Measurements from ENCODE around the gene ANK3.

ANK3 gene

DNA sequence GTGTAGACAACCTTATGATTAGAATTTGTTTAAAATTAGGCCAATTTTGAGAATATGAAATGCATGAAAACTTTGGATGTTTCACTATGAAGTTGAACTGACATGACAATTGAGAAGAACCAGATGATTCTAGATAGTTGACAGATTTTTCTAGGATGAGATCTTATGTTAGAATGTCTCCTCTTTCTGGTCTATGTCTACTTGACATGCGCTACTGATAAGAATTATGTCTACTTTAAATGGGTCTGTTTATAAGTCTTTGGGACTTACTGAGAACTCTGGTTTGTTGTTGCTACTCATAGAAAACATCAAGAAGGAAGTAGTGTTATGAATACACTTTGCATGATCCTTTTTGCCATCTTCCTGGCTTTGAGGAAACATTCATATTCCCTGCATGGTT lies 255.1 kb downstream of the ANK3 start:
- DNase-seq = no peak

DNA sequence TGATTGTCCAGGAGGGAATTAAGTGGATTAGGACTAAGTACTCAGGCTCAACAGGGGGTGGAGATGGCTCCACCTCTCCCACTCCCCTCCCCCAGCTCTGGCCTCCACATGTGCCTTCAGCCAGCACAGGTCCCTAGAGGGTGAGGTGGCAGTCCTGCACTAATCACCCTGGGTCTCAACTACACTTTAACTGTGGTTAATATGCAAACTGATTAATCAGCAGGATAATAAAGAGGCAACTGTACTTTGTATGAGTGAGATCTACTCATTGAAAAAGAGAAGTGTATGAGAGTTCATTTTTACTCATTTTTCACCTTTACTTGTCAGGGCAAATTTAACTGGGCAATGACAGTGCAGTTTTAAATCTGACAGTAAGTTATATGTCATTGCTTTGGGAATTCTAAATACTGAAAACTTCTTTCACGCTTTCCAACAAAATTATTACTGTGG lies 259.5 kb downstream of the ANK3 start:
- no peak for DNase-seq

DNA sequence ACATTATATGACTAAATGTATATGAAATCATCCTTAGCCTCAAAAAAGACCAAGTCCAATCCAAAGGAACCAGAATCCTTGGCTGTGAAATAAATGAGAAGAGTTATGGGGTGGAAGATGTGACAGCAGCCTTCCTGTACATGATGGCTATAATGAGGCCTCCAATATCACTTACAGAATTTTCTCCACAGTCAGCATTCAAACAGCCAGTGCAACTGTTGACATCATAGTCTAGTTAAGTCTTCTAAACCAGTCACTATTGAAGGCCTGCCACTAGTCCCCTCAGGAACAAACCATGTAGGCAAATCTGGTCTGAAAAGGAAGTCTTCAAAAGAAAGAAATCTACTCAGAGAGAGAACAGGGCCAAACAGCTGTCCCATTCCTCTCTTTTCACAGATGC lies 263.8 kb downstream of the ANK3 start:
- DNase-seq = no peak

DNA sequence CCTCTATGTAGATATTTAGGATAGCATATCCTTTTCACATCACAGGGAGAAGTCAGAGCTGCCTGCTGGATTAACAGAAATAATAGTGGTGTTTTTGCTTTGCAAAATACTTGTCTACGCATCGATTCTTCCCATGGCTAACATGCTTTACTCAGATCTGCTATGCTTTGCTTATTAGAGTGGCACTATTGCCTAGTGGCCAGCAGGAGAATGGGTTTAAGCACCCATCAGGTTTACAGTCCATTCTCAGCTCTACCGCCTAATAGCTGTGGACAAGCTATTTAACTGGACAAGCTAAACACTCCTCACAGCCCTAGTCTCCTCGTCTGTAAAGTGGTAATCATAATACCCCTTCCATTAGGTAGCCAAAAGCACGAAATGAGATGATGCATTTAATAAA lies 265.1 kb downstream of the ANK3 start:
- DNase-seq = no peak

DNA sequence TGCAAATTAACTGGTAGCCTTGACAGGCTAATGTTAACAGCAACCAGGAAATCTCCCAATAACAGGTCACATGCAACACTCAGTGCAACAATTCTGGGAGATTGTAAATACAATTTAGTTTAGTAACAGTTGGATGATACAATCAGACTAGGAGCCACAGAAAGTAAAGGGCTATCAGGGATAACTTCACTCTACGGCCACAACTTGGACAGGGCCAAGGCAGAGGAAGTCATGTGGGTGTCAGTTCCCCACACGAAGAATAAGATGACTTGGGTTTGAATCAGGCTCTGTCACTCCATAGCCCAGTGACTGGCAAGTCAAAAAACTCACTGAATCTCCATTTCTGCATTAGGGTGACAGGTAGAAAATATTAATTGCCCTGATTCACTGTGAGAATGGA lies 266.0 kb downstream of the ANK3 start:
- DNase-seq = no peak

DNA sequence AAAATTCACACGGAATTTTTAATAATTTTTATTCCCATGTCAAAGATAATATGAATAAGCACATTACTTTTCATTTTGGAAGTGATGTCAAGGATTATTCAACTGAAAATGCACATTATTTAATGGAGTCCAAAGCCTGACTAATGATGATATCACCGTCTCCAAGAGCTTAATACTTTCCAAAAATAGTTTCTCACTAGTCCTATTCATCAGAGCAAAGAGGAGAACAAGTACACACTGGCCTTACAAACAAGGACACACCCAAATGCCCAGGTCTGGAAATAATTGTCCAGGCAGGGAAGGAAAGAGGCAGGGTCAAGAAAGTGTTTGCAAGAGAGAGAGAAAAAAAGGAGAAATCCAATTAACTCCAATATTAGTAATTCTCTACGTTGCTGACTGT lies 266.5 kb downstream of the ANK3 start:
- no peak for DNase-seq

DNA sequence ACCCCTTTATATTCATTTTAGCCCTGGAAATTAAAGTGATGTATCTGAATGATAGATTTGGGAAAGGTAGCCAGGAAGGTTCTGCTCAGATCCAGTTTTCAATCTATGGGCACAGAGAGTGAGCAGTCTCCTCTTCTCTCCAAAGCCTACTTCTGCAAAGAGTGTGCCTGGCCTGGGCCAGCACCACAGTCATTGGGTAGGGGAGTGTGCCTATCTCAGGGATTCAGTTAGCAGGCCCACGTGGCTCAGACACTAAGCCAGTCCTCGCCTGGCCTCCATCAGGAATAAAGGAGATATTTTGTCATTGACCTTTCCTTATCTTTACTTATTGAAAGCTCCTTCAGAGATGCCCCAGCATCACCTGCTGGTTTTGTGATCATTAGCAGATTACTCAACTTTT lies 267.5 kb downstream of the ANK3 start:
- no peak for DNase-seq

DNA sequence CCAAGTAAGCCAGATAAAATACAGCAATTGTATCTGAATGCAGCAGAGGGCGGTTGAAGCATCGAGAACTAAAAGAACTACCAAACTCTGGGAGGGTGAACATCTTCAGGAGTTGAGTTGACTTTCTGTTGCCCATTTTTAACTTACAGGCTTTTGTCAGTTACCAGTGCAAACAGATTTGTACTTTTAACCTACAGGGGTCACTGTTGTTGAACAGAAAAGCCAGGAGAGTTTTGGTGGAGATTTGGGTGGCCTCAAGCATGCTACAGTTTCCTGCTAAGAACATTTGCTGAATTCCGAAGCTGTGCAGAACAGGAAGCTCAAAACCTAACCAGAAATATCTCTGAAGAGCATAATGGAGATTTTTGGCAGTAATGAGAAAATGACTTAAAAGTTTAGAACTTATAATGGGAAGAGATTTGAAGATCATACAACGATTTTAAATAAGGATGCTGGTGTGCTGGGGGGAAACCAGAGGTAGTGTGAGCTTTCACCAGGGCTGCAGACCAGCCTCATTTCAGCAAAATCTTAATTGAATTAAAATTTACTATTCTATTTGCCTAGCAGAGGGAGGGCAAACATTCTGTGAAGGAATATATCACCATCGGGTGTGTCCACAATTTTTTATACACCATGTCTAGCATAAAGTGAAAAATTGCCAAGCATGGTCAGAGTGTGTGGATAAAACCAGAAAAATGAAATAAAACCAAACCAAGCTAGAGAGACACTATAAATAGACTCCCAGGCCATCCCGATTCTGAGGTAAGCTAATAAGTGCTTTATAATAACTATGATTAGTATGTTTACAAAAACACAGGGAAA lies 274.7 kb downstream of the ANK3 start:
- peak in 1 of 2 experiments; percentile 24 for DNase-seq

DNA sequence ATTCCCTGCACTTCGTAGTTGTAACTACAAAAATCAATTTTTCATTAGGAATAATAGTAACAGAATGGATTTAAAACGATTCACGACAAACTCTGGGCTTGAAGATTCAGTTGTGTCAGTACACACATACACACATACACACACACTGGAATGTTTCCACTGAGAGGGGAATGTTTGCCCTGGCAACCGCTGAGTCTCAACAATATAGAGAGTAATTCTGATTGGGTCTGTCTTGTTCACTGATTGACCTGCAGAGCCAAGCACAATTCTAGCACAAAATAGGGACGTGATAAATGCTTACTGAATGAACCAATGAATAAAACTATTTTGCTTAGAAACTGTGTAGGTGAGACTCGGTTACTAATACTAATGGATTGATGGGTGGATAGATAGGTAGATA lies 278.9 kb downstream of the ANK3 start:
- DNase-seq = no peak

DNA sequence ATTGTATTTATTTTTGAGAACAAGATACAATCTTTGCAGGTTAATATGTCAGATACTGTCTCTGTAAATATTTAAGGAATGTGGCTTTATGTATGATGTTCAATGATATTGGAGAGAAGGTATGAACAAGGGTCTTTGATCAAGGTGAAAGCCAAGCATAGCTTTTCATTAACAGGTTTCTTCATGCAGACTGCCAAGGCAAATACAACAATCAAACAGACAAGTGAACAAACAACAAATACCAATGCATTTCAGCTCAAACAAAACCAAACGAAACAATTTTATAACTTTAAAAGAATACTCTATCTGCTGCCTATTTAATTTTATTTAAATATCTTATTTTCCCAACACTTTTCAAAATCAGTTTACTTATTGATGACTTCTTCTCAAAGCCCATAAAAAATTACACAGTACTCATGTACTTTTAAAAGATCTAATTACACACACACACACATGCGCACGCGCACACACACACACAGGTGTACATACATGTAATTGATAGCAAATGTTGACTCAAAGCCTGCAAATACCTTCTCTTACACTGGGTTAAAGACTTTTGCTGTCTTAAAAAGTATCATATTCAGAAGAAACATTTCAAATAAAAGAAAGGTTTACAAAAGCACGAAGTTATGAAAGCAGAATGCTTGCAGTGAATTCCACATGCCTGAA lies 282.2 kb downstream of the ANK3 start:
- DNase-seq = no peak

DNA sequence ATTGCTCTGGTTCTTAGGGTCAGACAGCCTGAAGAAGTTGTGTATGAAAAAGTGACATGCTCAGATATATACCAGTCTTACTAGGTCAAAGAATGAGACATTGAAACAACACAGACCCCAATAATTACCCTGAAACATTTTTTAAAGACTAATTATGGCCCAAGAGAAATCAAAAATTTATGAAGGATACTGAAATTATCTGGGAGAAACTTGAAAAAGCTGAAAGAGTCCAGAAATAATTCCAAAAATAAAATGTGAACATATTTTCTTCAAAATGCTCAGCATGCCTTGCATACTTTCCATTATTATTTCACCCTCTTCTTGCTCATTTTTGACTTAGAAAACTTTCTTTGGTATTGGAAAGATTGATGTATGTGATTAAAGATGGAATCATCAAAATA lies 284.4 kb downstream of the ANK3 start:
- DNase-seq = no peak

DNA sequence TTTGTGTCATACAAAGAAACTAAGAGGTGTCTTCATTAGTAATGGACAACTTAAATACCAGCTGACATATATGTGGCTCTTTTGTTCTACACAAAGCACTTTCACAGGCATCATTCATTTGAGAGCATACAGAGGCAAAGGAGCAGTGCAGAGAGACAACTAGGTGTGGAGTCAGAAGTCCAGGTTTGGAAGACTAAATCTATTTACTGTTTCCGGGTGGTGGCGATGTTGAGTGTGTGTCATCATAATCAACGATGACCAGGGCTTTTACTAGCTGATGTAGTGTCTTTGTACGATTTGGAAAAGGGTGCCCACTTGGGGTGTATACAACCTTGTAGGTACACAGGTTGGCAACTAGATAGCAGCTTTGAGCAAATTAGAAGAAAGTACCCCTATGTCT lies 287.9 kb downstream of the ANK3 start:
- DNase-seq = no peak

DNA sequence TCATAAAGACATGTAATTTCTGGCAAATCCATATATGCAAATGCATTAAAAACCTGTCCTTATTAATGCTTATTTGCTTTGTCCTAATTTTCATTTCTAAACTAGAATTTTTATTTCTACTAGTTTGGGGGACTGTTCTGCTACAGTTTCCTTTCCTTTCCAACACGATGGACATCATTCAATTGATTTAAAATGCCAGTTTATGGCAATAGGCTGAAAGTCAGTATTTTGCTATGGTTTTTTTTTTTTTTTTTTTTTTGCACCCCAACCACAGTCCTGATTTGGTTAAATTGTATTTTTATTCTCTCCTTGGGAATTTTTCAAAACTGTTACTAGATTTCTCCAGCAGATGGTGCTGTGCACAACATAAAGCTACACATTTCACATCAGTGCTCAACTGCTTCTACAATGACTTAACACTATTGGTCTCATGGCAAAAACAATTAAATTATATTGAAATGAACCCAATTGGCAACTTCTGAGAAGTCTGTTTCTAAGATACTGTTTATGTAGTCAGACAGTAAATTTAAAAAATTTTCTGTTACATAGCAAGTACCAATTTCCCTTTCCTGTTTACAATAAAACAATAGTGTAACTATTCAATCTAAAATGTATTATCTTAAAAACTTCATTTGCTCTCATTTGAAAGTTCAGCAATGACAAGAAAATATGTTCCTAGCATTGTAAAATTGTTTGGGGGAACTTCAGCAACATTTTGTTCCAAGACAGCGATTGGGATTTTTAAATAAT lies 289.5 kb downstream of the ANK3 start:
- peak in 1 of 2 experiments; percentile 40 for DNase-seq

DNA sequence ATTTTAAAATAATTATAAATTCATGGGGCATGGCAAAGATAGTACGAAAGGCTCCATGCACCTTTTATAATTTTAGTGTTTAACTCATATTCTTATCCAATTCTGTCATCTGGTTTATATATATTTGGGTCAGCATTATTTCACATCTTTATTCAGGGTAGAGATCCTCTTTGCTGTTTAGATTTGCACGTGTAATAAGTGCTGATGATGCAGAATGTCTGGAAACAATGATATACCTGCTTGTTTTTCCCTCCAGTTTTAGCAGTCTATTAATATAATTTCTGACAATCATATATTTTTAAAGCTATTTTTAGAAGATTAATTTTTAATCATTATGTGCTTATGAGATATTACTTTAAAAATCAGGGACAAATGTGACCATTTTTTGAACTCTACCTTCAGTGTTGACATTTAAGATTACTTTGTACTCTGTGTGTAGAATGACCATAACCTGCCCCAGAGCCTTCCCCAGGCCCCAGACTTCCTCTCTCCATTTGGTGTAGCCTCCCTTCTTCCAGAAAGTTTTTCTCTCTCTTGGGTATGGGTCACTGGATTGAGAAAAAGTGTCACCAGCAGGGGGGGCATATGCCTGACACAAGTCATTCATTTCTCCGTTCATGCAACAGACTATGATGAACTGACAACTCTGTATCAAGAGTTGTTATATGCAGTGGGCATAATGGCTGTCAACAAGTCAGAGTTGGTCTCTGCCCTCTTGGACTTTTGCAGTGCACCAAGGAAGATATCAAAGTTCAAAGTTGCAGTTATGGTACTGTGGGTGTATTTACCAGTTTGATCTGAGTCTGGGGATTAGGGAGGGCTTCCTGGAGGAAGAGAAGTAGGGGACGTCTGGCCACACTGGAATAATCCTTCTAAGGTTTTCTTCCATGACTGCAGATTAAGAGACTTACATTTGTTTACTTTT lies 290.7 kb downstream of the ANK3 start:
- DNase-seq = no peak

DNA sequence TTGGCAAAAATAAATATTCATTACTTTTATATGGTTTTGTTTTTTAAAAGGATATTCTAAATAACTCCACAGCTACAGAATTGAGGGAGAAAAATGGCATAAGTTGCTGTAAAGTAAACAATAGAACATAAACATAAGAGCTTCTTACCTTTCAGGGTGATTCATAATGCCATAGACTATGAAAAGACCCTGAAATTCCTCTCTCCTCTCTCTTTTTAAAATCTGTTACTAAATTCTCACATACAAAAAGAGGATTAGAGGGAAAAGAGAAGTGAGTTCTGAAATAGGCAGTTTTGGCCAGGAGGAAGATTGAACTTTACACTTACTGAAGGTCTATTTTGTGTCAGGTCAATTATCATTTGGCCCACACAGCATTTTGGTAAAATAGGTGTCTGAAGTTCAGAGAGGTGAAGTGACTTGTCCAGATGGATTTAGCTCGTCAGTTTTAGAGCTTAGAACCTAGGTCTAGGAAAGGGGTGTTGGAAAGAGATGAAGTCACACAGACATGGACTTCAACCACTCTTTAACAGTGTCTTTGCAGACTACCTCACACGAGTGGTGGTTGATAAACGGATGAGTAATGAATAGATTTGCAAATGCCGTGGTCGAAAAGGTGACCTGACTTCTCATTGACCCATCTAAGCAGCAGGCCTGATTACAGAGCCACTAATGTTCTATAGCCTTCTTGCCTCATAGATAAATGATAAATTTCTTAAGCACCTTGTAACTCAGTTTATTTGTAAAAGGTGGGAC lies 292.7 kb downstream of the ANK3 start:
- no peak for DNase-seq

DNA sequence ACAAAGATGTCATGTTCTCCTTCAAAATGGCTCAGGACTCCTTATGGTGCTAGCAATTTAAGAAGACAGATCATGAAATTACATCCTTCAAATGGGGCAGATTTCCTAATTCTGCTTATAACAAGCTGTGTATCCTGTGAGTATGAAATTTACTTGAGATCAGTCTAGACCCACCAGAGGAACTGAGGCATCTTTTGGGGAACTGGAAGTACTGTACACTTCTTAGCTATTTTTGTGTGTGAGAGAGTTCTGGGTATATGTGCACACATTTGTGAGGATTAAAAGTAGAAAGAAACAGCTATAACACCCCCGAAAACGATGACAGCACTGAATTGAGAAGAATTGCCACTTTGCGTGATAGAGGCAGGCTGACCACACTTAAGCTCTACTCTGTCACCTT lies 296.4 kb downstream of the ANK3 start:
- DNase-seq = no peak

DNA sequence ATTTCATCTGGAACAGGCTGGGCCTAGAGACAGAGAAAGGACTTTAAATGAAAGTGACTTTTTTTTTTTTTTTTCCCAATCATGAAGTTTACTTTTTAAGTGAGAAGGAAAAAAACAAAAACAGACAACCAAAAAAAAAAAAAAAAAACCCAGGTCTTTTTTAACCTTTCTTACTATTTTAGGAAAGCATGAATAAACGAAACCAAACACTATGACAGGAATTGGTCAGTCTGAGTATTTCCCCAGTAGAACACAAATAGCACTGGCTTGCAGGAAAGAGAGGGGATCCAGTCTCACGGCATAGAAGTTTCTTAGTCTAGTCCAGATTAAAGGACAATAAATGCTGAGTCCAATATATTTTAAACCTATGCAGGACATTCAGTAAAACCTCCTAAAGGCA lies 302.8 kb downstream of the ANK3 start:
- DNase-seq = no peak

DNA sequence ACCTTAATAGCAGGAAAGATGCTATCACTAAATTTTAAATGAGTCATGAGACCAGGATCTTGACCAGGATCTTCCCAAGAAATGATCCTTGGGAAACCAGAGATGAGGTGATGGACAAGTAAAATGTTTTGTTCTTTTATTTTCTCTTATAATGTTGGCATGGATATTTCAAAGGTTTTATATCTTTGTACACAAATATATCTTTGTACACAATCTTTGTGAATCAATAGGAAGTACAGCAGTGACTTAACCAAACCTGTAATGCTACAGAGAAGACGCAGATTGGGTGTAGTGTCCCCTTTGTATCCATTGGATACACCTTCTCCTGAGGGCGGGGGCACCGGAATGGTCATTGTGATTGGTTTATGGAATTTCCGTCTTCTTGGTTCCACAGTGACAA lies 303.3 kb downstream of the ANK3 start:
- DNase-seq = no peak

DNA sequence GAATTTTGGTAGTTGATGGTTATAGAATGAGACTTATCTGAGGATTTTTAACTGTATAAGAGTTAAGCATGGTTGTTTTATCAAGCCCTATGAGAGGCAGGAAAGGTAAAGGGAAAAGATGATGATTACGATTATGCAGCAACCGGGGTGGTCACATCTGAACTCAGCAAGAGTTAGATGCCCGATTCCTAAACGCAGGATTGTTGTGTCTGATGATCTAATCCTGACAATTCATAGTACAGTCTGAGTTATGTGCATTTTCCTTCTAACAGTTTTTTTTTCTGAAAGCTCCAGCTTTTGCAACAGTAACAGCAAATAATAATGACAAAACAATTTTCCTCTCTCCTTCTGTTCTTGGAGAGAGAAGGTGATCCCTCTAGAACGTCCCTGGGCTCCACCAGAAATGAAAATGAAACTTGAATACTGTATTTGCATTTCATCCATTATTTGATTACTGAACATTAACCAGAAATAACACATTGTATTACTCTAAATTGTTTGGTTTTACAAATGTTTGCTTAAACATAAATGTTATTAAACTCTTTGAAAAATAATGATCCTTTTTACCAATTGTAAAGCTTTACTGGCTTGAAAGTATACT lies 306.8 kb downstream of the ANK3 start:
- DNase-seq = no peak

DNA sequence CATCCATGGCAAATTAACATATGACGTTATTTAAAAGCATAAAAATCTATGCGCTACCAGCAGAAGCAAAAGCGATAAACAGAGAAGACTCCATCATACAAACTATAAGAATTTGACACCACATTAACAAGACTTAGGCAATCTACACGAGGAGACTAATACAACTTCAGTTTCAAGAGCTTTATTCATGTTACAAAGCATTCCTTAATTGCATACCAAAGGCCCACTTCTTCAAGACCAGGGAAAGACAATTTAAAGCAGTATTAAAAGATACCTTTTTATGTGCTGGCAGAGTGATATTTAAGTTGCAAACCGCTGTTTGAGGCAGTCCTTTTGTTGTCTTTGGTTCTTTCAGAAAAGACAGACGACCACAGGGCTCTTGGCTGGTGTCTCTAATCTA lies 307.3 kb downstream of the ANK3 start:
- DNase-seq = no peak
